Epithelial cell of proximal tubule (primary cell): ENCODE data around the gene SH3RF3. TPM values are rescaled to one million over a fixed set of nuclear protein-coding genes. Genes with fewer than 3 reads are reported as not detected.

ENCODE experiments used
- DNase-seq: peaks from one replicate; pipeline ENCODE4 v3.0.0-alpha.2; 2011; ENCODE audit warnings: low read depth
- H3K4me3 ChIP-seq: 2 replicates; pipeline ENCODE4 v1.5.1; 2011; ENCODE audit warnings: low read depth, mild to moderate bottlenecking, low read length
- CTCF ChIP-seq: conservative IDR thresholded peaks from 2 replicates; pipeline ENCODE4 v1.5.1; 2012; ENCODE audit warnings: low read depth, mild to moderate bottlenecking, low read length
- total RNA-seq: library from RNA; depleted of rRNA; stranded (reverse); fragments of >200 nt; gene quantifications from 2 replicates; pipeline ENCODE4 v1.2.3, GENCODE V29; 2015

SH3RF3 gene
- total RNA-seq, 1 donor from 2014 or later: 1.7 TPM

- no peak for TF ChIP-seq CTCF
- DNase-seq: no peak
- no peak overlapping the region for H3K4me3 ChIP-seq
These were observed 100.2 kb downstream of the SH3RF3 start for GRCh38 chr2:109229094-109229675.

GRCh38 chr2:109230941-109231420, 102.0 kb downstream of the SH3RF3 start:
- H3K4me3 ChIP-seq: no peak overlapping the region
- TF ChIP-seq CTCF: no peak
- DNase-seq: no peak

- DNase-seq: no peak
- H3K4me3 ChIP-seq: no peak overlapping the region
- TF ChIP-seq CTCF: no peak
These were observed 102.4 kb downstream of the SH3RF3 start for GRCh38 chr2:109231428-109231827.

GRCh38 chr2:109231996-109232705, 103.1 kb downstream of the SH3RF3 start:
- TF ChIP-seq CTCF: no peak
- DNase-seq: no peak
- H3K4me3 ChIP-seq: no peak overlapping the region

- no peak overlapping the region for H3K4me3 ChIP-seq
- no peak for TF ChIP-seq CTCF
- DNase-seq: no peak
These were observed 103.9 kb downstream of the SH3RF3 start for GRCh38 chr2:109232909-109233308.

GRCh38 chr2:109233643-109234042, 104.6 kb downstream of the SH3RF3 start:
- DNase-seq: no peak
- H3K4me3 ChIP-seq: no peak overlapping the region
- TF ChIP-seq CTCF: no peak

GRCh38 chr2:109234355-109234754, 105.3 kb downstream of the SH3RF3 start:
- no peak for TF ChIP-seq CTCF
- no peak for DNase-seq
- no peak overlapping the region for H3K4me3 ChIP-seq
